HepG2 (cell line): ENCODE measurements around the gene PHIP. TPM values are rescaled to one million over a fixed set of nuclear protein-coding genes. Genes with fewer than 3 reads are reported as not detected.

Experiments
- ATAC-seq: fragments of 200-7000 bp; cut with Tn5 transposase; 3 replicates; pipeline ENCODE4 v1.9.1; 2020; ENCODE audit warnings: mild to moderate bottlenecking, moderate library complexity
- BruUV-seq: library from RNA; stranded (reverse); fragments of 400-500 nt; replicated peaks from 2 replicates; lab custom pipeline; 2021; lab: Mats Ljungman, UMichigan
- CTCF ChIA-PET: fragments of 300-600 bp; formaldehyde crosslinking; extraction: SDS; loops from one replicate; lab custom pipeline; 2021; ENCODE audit warnings: low total read pairs, inconsistent platforms, low intra/inter-chr PET ratio; lab: Yijun Ruan, JAX
- POLR2A ChIA-PET: fragments of 350-600 bp; sonication (Branson Sonifier 250); formaldehyde crosslinking; loops from one replicate; lab custom pipeline; 2020; ENCODE audit warnings: antibody characterized with exemption, inconsistent platforms; lab: Yijun Ruan, JAX
- DNase-seq: peaks from one replicate; pipeline ENCODE4 v3.0.0-alpha.2; 2015; ENCODE audit warnings: low spot score
- FAIRE-seq: peaks from 3 replicates; lab custom pipeline; 2011; peaks lifted over from hg19 to GRCh38; lab: Jason Lieb, UNC
- H2AFZ ChIP-seq: one replicate; pipeline ENCODE4 v1.6.1; 2011; ENCODE audit warnings: low read length, inconsistent platforms
- H3K27ac ChIP-seq: fragments of 300-600 bp; 3 replicates; pipeline ENCODE4 v1.8.0; 2011; ENCODE audit warnings: mixed run types, mild to moderate bottlenecking, mixed read lengths, low read length, inconsistent platforms; ENCODE audit not compliant: insufficient read depth; ENCODE audit errors: extremely low read length
- H3K27me3 ChIP-seq, 2 experiments: fragments of 200-600 bp in 1 of 2; 2 replicates in 1 of 2; 3 replicates in 1 of 2; pipeline versions ENCODE4 v1.6.0 to v1.8.0; 2011; ENCODE audit warnings: low read length in 2 of 2, mild to moderate bottlenecking in 2 of 2, moderate library complexity in 2 of 2, inconsistent platforms in 1 of 2; ENCODE audit not compliant: insufficient read depth in 2 of 2, control insufficient read depth in 1 of 2
- H3K36me3 ChIP-seq, 2 experiments: fragments of 200-600 bp in 1 of 2; replicated peaks in 1 of 2; 2 replicates in 1 of 2; 3 replicates in 1 of 2; pipeline versions ENCODE4 v1.5.1 to v1.8.0; 2011; ENCODE audit warnings: low read length in 2 of 2, inconsistent platforms in 1 of 2; ENCODE audit not compliant: insufficient read depth in 2 of 2, control insufficient read depth in 1 of 2
- H3K4me1 ChIP-seq: 2 replicates; pipeline ENCODE4 v1.5.1; 2012; ENCODE audit warnings: low read length, inconsistent platforms; ENCODE audit not compliant: insufficient read depth
- H3K4me2 ChIP-seq: 2 replicates; pipeline ENCODE4 v1.6.0; 2011; ENCODE audit warnings: low read depth, low read length, inconsistent platforms
- H3K4me3 ChIP-seq, 3 experiments: fragments of 200-600 bp in 1 of 3; sonication (generic), shearing (Covaris generic) in 1 of 3; replicated peaks in 1 of 3; 2 replicates each; pipeline ENCODE4 v1.5.1; 2011 to 2016; ENCODE audit warnings: low read length in 3 of 3, inconsistent platforms in 2 of 3, low read depth in 2 of 3, mild to moderate bottlenecking in 2 of 3, control low read depth in 1 of 3, mixed read lengths in 1 of 3; ENCODE audit not compliant: insufficient read depth in 1 of 3
- H3K79me2 ChIP-seq: one replicate; pipeline ENCODE4 v1.6.1; 2011; ENCODE audit warnings: low read length, inconsistent platforms; ENCODE audit not compliant: insufficient read depth
- H3K9ac ChIP-seq: 2 replicates; pipeline ENCODE4 v1.6.0; 2011; ENCODE audit warnings: mild to moderate bottlenecking, low read depth, low read length, inconsistent platforms; ENCODE audit not compliant: insufficient read depth
- H3K9me3 ChIP-seq: 2 replicates; pipeline ENCODE4 v1.5.1; 2012; ENCODE audit warnings: mild to moderate bottlenecking, low read length
- H4K20me1 ChIP-seq: 2 replicates; pipeline ENCODE4 v1.6.0; 2011; ENCODE audit warnings: inconsistent platforms, mild to moderate bottlenecking, low read length, moderate library complexity; ENCODE audit not compliant: insufficient read depth
- FOXP1 ChIP-seq, 2 experiments: fragments of 450-650 bp in 1 of 2; IDR thresholded peaks; 2 replicates each; pipeline ENCODE4 v1.6.1; 2017 to 2018; ENCODE audit warnings: antibody characterized with exemption in 1 of 2
- ONECUT2 ChIP-seq: sonication (generic); formaldehyde crosslinking; IDR thresholded peaks from 2 replicates; pipeline ENCODE4 v1.4.0; 2020; ENCODE audit warnings: missing genetic modification reagents
- SMAD9 ChIP-seq: sonication (generic); formaldehyde crosslinking; IDR thresholded peaks from 2 replicates; pipeline ENCODE4 v1.5.1; 2020; ENCODE audit warnings: mild to moderate bottlenecking, missing genetic modification reagents
- ZMYM4 ChIP-seq: sonication (generic); formaldehyde crosslinking; IDR thresholded peaks from 2 replicates; pipeline ENCODE4 v1.8.1; 2023; ENCODE audit warnings: mild to moderate bottlenecking, missing genetic modification reagents
- ZNF431 ChIP-seq: sonication (generic); formaldehyde crosslinking; IDR thresholded peaks from 2 replicates; pipeline ENCODE4 v1.9.0; 2022; ENCODE audit warnings: missing genetic modification reagents, low read depth, mild to moderate bottlenecking, borderline replicate concordance
- WGBS: methylation state at CpG from one replicate; pipeline ENCODE4 v1.1.6; 2017; ENCODE audit warnings: low lambda C conversion rate; 5-methylcytosine and 5-hydroxymethylcytosine counted together
- in situ Hi-C: cut with HindIII; loops from 2 replicates; pipeline ENCODE4 v1.10.0; 2017; ENCODE audit warnings: low pct_unique_long_range_greater_than_20kb; ENCODE audit not compliant: extremely low pct_ligation_motif_present
- intact Hi-C: fragments of 100-400 bp; cut with micrococcal nuclease; formaldehyde crosslinking; loops from one replicate; pipeline ENCODE4 v1.10.0; 2022; ENCODE audit not compliant: unreplicated experiment
- polyA plus RNA-seq, 8 experiments: library from polyadenylated mRNA; depleted of rRNA in 3 of 8; stranded (reverse) in 7 of 8; unstranded in 1 of 8; fragments of >200 nt; fragmentation: Illumina TruSeq in 4 of 8; extraction: Trizol in 4 of 8; gene quantifications; 2 replicates each; pipeline versions ENCODE4 v1.2.1 to v1.2.3, GENCODE V29; 2011 to 2016; ENCODE audit warnings: low read depth in 4 of 8, missing spikeins in 1 of 8, mixed read lengths in 1 of 8; ENCODE audit not compliant: insufficient read depth in 1 of 8
- total RNA-seq, 5 experiments: library from RNA; depleted of rRNA; stranded (reverse); fragments of >200 nt; fragmentation: Illumina TruSeq; extraction: Trizol; gene quantifications; 2 replicates each; pipeline ENCODE4 v1.2.3, GENCODE V29; 2016; ENCODE audit warnings: low read depth in 1 of 5
- TF ChIP-seq, protein P1 (sequence below): sonication (generic); formaldehyde crosslinking; IDR thresholded peaks from 2 replicates; pipeline ENCODE4 v1.5.0; 2020; ENCODE audit warnings: missing genetic modification reagents, mild to moderate bottlenecking, borderline replicate concordance
- TF ChIP-seq, protein P2 (sequence below): sonication (generic); formaldehyde crosslinking; conservative IDR thresholded peaks from 2 replicates; pipeline ENCODE4 v1.4.0; 2020; ENCODE audit warnings: mild to moderate bottlenecking, missing genetic modification reagents, moderate library complexity

Gene PHIP
- total and polyA plus RNA-seq, 2 of the 13 experiments (the other 11 are each of a cell fraction or from before 2014, with no cell fraction given) = 6.5 to 23.5 TPM

DNA sequence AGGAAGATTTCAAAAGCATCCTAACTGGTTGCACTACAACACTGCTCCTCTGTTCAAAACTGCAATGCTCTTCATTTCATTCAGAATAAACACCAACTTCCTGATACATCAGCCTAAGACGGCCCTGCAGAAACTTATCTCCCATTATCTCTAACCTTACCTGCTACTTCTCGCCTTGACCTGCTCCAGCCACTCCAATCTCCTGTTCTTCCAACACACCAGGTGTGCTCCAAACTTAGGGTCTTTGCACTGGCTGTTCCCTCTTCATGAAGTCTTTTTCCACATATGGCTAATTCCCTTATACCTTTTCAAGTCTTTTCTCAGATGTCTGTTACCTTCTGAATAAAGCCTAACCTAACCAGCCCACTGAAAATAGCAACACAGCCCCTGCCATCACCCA, 32.1 kb downstream of the PHIP start:
- no peak for TF ChIP-seq ZMYM4
- no peak for TF ChIP-seq SMAD9
- TF ChIP-seq, protein P1, sequence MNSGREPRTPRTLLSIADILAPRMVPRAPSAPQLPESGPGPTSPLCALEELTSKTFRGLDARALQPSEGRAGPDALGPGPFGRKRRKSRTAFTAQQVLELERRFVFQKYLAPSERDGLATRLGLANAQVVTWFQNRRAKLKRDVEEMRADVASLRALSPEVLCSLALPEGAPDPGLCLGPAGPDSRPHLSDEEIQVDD (CRISPR knock-in tag) = no peak
- TF ChIP-seq ZNF431 = no peak
- no peak overlapping the region for H3K27ac ChIP-seq
- no peak overlapping the region for H3K9ac ChIP-seq
- FAIRE-seq (no peak), DNase-seq (no peak), ATAC-seq (no peak)
- no peaks in the 10 kb centered on the region for H3K27me3 ChIP-seq
- intact Hi-C loops (no loop called here), in situ Hi-C loops (no loop called here)
- WGBS = 93% methylated on average over 2 of the region's 2 CpGs
- H3K4me1 ChIP-seq = no peaks in the 10 kb centered on the region
- no TSS peak for BruUV-seq
- no peak overlapping the region for H3K4me2 ChIP-seq
- ChIA-PET CTCF (no interaction called here), POLR2A (no interaction called here)
- peaks cover 5% of the 10 kb centered on the region for H3K79me2 ChIP-seq
- no peak overlapping the region for H2AFZ ChIP-seq
- no peaks in the 10 kb centered on the region for H3K9me3 ChIP-seq
- H3K4me3 ChIP-seq = no peak overlapping the region
- peaks cover 2 to 20% of the 10 kb centered on the region in 2 experiments for H3K36me3 ChIP-seq
- no peaks in the 10 kb centered on the region for H4K20me1 ChIP-seq

DNA sequence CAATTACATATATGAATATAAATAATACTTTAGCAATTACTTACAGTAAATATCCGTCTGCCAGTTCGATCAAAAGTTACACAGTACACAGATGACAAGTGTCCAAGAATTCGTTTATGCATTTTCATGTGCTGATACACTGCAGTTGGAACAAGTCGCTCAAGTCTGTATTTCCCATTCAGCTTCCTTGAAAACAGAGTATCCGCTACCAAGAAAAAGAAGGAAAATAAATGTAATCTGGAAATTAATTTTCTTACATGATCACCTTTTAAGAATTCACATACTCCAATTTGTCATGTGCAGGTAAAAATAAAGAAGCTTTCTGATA, 35.3 kb downstream of the PHIP start:
- DNase-seq (no peak), FAIRE-seq (no peak), ATAC-seq (no peak)
- WGBS = 98% methylated on average over 5 of the region's 5 CpGs
- no peaks in the 10 kb centered on the region for H3K27me3 ChIP-seq
- H3K4me2 ChIP-seq = no peak overlapping the region
- peaks cover 10% of the 10 kb centered on the region for H3K79me2 ChIP-seq
- CTCF ChIA-PET = no interaction called here
- H3K9ac ChIP-seq = no peak overlapping the region
- H3K9me3 ChIP-seq = no peaks in the 10 kb centered on the region
- in situ Hi-C loops = no loop called here
- intact Hi-C loops = no loop called here
- POLR2A ChIA-PET = no interaction called here
- peaks cover 19% of the 10 kb centered on the region for H3K4me1 ChIP-seq
- H3K27ac ChIP-seq = no peak overlapping the region
- H3K4me3 ChIP-seq = no peak overlapping the region
- H3K36me3 ChIP-seq = peaks cover 6 to 12% of the 10 kb centered on the region in 2 experiments
- H2AFZ ChIP-seq = no peak overlapping the region
- BruUV-seq = no TSS peak
- no peaks in the 10 kb centered on the region for H4K20me1 ChIP-seq
- TF ChIP-seq, protein P2, sequence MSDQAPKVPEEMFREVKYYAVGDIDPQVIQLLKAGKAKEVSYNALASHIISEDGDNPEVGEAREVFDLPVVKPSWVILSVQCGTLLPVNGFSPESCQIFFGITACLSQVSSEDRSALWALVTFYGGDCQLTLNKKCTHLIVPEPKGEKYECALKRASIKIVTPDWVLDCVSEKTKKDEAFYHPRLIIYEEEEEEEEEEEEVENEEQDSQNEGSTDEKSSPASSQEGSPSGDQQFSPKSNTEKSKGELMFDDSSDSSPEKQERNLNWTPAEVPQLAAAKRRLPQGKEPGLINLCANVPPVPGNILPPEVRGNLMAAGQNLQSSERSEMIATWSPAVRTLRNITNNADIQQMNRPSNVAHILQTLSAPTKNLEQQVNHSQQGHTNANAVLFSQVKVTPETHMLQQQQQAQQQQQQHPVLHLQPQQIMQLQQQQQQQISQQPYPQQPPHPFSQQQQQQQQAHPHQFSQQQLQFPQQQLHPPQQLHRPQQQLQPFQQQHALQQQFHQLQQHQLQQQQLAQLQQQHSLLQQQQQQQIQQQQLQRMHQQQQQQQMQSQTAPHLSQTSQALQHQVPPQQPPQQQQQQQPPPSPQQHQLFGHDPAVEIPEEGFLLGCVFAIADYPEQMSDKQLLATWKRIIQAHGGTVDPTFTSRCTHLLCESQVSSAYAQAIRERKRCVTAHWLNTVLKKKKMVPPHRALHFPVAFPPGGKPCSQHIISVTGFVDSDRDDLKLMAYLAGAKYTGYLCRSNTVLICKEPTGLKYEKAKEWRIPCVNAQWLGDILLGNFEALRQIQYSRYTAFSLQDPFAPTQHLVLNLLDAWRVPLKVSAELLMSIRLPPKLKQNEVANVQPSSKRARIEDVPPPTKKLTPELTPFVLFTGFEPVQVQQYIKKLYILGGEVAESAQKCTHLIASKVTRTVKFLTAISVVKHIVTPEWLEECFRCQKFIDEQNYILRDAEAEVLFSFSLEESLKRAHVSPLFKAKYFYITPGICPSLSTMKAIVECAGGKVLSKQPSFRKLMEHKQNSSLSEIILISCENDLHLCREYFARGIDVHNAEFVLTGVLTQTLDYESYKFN = no peak
- TF ChIP-seq ONECUT2 (CRISPR knock-in tag) (no peak), FOXP1 (IDR thresholded peaks at IDR 0.05) (no peak), FOXP1 (CRISPR knock-in tag; IDR thresholded peaks at IDR 0.05) (no peak)
- TF ChIP-seq, all 625 proteins: peak for 0
